Choroid plexus epithelial cell (primary cell): Measurements from ENCODE around the gene ZNF100.
A peak's percentile ranks its signal among the peaks of the same experiment; 100 is the strongest.
"Not testable (repeated sequence)": the region's sequence is repeated elsewhere in the genome, so short reads cannot be mapped to it uniquely, and the experiment has no call there.

Source experiments
- DNase-seq: peaks from one replicate; pipeline ENCODE4 v3.0.0-alpha.2; 2010; ENCODE audit warnings: low read depth
- H3K4me3 ChIP-seq: 2 replicates; pipeline ENCODE4 v1.5.1; 2011; ENCODE audit warnings: low read depth, mild to moderate bottlenecking, control low read depth, low read length, moderate library complexity
- TF ChIP-seq, protein P1 (sequence below): conservative IDR thresholded peaks from 2 replicates; pipeline ENCODE4 v1.5.1; 2011; ENCODE audit warnings: low read depth, mild to moderate bottlenecking, control low read depth, inconsistent platforms, low read length, moderate library complexity

ZNF100 gene

DNA sequence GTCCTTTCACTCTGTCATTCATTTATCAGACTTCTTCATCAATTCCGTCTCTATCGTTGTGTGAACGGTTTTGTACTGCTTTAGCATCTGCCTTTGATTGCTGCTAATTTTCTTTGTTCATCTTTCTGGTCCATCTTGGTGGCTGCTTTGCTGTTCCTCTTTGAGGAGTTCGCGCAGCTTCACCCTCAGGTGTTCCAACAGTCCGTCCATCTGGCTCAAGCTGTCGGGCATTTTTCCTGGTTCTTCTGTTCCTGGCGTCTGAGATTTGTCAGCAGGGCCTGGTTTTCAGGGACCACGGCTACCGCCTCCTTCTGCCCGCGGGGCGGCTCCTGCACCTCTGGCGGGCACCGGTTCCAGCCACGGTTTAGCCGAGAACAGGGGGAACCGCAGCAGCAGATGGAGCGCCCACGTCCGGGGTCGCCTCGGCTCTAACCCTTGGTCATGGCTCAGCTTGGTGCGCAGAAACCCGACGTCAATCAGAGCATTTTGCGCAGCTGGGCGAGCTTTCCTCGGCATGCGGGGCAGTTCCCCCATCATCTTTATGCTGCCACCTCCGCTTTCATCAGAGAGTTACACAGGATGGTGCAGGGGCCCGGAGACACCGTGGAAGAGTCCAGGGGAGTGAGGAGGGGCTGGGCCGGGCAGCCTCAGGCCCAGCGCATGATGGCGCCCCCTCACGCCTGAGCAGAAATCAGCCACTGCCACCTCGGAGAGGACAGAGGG, 89.5 kb downstream of the ZNF100 start:
- TF ChIP-seq, protein P1, sequence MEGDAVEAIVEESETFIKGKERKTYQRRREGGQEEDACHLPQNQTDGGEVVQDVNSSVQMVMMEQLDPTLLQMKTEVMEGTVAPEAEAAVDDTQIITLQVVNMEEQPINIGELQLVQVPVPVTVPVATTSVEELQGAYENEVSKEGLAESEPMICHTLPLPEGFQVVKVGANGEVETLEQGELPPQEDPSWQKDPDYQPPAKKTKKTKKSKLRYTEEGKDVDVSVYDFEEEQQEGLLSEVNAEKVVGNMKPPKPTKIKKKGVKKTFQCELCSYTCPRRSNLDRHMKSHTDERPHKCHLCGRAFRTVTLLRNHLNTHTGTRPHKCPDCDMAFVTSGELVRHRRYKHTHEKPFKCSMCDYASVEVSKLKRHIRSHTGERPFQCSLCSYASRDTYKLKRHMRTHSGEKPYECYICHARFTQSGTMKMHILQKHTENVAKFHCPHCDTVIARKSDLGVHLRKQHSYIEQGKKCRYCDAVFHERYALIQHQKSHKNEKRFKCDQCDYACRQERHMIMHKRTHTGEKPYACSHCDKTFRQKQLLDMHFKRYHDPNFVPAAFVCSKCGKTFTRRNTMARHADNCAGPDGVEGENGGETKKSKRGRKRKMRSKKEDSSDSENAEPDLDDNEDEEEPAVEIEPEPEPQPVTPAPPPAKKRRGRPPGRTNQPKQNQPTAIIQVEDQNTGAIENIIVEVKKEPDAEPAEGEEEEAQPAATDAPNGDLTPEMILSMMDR = no peak
- no peak overlapping the region for H3K4me3 ChIP-seq
- DNase-seq = no peak

DNA sequence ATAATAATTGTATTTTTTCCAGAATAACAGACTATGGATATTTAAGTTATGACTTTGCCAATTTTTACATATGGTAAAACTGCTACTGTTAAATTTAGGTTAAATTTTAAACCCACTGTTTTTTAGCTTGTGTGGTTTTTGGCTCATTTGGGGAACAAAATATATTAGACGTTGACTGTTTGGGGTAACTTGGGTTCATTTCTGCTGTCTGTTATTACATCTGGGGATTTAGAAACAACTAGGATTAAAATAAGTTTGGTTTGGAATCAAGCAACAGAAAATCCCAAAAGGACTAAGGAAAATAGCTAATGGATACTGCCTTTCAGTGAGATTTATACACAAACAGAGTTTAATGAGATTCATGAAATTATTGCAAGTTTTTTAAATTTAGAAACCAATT, 92.9 kb downstream of the ZNF100 start:
- H3K4me3 ChIP-seq = no peak overlapping the region
- no peak for DNase-seq
- TF ChIP-seq, protein P1 = no peak

DNA sequence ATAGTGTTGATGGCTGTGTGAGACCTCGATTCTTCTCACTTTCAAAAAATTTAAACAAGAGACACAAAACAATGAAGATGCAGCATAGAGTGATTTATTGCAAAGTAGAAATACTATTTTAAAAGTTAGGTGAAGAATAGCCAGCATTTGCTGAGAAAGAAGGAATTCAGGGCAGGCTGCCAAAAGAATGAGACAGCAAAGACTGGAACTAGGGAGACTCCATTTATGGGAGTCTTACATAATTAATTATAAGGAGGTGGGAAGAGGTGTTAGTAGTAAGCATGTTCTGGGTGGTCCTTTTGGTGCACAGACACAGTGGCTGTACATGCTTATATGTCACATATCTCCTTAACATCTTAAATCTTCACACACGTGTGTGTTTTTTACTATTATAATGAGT, 93.9 kb downstream of the ZNF100 start:
- not testable (repeated sequence) for H3K4me3 ChIP-seq
- peak; percentile 1 for DNase-seq
